GM21515 (cell line): Measurements from ENCODE around the gene KRTAP5-5.

Experiments used
- ATAC-seq: cut with Tn5 transposase; IDR thresholded peaks from one replicate; pipeline ENCODE4 v1.9.1; 2021; ENCODE audit not compliant: unreplicated experiment

KRTAP5-5 gene

GRCh38 chr11:1674173-1675131 is 44.9 kb downstream of the KRTAP5-5 start:
- no peak for ATAC-seq

- ATAC-seq, result no peak
Measured at GRCh38 chr11:1675536-1676228, 46.1 kb downstream of the KRTAP5-5 start.

- no peak for ATAC-seq
Measured at GRCh38 chr11:1676229-1676740, 46.7 kb downstream of the KRTAP5-5 start.

GRCh38 chr11:1679881-1680280 is 50.3 kb downstream of the KRTAP5-5 start:
- no peak for ATAC-seq
